ENCODE data around the gene MS4A4E.
"Not testable (repeated sequence)": the region's sequence is repeated elsewhere in the genome, so short reads cannot be mapped to it uniquely, and the experiment has no call there.

DNA sequence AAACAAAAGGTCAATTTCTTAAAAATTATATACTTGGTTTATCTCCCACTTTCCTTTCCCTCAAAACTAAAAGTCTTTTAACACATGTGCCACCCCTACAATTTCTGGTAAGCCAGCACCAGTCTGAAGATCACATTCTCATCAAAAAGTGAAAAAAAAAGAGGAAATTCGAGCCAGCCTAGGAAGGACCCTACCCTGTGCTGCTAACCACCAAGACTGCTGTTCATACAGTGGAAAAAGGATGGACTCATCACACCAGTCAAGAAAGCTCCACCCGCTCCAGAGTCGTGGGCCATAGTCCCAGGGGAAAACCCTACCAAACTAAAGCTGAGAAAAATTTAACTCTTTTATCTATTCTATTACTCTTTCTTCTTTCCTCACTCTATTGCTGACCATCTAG is 54.5 kb downstream of the MS4A4E start:
- TF ChIP-seq, protein P1, sequence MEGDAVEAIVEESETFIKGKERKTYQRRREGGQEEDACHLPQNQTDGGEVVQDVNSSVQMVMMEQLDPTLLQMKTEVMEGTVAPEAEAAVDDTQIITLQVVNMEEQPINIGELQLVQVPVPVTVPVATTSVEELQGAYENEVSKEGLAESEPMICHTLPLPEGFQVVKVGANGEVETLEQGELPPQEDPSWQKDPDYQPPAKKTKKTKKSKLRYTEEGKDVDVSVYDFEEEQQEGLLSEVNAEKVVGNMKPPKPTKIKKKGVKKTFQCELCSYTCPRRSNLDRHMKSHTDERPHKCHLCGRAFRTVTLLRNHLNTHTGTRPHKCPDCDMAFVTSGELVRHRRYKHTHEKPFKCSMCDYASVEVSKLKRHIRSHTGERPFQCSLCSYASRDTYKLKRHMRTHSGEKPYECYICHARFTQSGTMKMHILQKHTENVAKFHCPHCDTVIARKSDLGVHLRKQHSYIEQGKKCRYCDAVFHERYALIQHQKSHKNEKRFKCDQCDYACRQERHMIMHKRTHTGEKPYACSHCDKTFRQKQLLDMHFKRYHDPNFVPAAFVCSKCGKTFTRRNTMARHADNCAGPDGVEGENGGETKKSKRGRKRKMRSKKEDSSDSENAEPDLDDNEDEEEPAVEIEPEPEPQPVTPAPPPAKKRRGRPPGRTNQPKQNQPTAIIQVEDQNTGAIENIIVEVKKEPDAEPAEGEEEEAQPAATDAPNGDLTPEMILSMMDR (conservative IDR thresholded peaks at IDR 0.05; ENCODE audit: low read length), result not testable (repeated sequence)
- not testable (repeated sequence) for TF ChIP-seq EZH2phosphoT487 (IDR thresholded peaks at IDR 0.05; ENCODE audit: borderline replicate concordance, low read depth, low read length)

All from OCI-LY7 (cell line).